H1 (cell line): Measurements from ENCODE around the gene MIS18A. TPM values are rescaled to one million over a fixed set of nuclear protein-coding genes. Genes with fewer than 3 reads are reported as not detected.

ENCODE experiments used
- CBX5 ChIP-seq: fragments of 300-800, 300-1000 bp; sonication (generic); IDR thresholded peaks from 2 replicates; pipeline ENCODE4 v1.7.1; 2016; ENCODE audit warnings: antibody characterized with exemption, low read length, low read depth
- CEBPB ChIP-seq: IDR thresholded peaks from 2 replicates; pipeline ENCODE4 v1.6.1; 2012; ENCODE audit warnings: low read depth, low read length
- CHD1 ChIP-seq: IDR thresholded peaks from 2 replicates; pipeline ENCODE4 v1.6.1; 2012; ENCODE audit warnings: low read depth, low read length, improper control_type of control experiment
- GABPA ChIP-seq: IDR thresholded peaks from 2 replicates; pipeline ENCODE4 v1.6.1; 2011; ENCODE audit warnings: mild to moderate bottlenecking, low read length, moderate library complexity, borderline replicate concordance; ENCODE audit not compliant: insufficient read depth
- KDM5A ChIP-seq: fragments of 200-600 bp; IDR thresholded peaks from 2 replicates; pipeline ENCODE4 v1.7.1; 2012; ENCODE audit warnings: mild to moderate bottlenecking, low read length, inconsistent platforms, mixed read lengths
- MAFK ChIP-seq: IDR thresholded peaks from 2 replicates; pipeline ENCODE4 v1.6.1; 2012; ENCODE audit warnings: low read depth, mild to moderate bottlenecking, improper control_type of control experiment, low read length
- SUZ12 ChIP-seq: fragments of 200-600 bp; sonication (generic); IDR thresholded peaks from 2 replicates; pipeline ENCODE4 v1.6.1; 2012; ENCODE audit warnings: mild to moderate bottlenecking, inconsistent platforms, low read length, moderate library complexity, mixed read lengths
- USF2 ChIP-seq: IDR thresholded peaks from 2 replicates; pipeline ENCODE4 v1.6.1; 2011; ENCODE audit warnings: low read length, improper control_type of control experiment
- ZNF274 ChIP-seq: IDR thresholded peaks from 2 replicates; pipeline ENCODE4 v1.7.0; 2012; ENCODE audit warnings: low read length, borderline replicate concordance; ENCODE audit errors: extremely low read depth
- polyA plus RNA-seq, 7 experiments: library from polyadenylated mRNA; depleted of rRNA in 3 of 7; stranded (reverse) in 5 of 7; unstranded in 2 of 7; fragments of >200 nt in 5 of 7; fragments of 200-250 nt in 2 of 7; gene quantifications; 1 replicate in 5 of 7; 2 replicates in 1 of 7; 4 replicates in 1 of 7; pipeline versions ENCODE4 v1.2.1 to v1.2.3, GENCODE V29; 2011 to 2013; ENCODE audit warnings: missing spikeins in 2 of 7, mixed read lengths in 2 of 7
- total RNA-seq: library from RNA; stranded (reverse); fragmentation: NEBNext Ultra II Directional; extraction: Animal tissue kit (Norgen Biotek cat#: 25700); gene quantifications from 2 replicates; pipeline ENCODE4 v1.2.1, GENCODE V29; 2021
- TF ChIP-seq, protein P1 (sequence below): IDR thresholded peaks from 2 replicates; pipeline ENCODE4 v1.6.1; 2012; ENCODE audit warnings: low read length, inconsistent platforms
- TF ChIP-seq, protein P2 (sequence below): IDR thresholded peaks from 2 replicates; pipeline ENCODE4 v1.6.1; 2011; ENCODE audit warnings: low read depth, mild to moderate bottlenecking, low read length; ENCODE audit not compliant: insufficient read depth

The MIS18A gene
- total and polyA plus RNA-seq, 2 of the 8 experiments (the other 6 are each of a cell fraction or from before 2014, with no cell fraction given) = 28.9 to 53.0 TPM

- TF ChIP-seq, protein P1, sequence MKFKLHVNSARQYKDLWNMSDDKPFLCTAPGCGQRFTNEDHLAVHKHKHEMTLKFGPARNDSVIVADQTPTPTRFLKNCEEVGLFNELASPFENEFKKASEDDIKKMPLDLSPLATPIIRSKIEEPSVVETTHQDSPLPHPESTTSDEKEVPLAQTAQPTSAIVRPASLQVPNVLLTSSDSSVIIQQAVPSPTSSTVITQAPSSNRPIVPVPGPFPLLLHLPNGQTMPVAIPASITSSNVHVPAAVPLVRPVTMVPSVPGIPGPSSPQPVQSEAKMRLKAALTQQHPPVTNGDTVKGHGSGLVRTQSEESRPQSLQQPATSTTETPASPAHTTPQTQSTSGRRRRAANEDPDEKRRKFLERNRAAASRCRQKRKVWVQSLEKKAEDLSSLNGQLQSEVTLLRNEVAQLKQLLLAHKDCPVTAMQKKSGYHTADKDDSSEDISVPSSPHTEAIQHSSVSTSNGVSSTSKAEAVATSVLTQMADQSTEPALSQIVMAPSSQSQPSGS = no peak
- TF ChIP-seq USF2 (no peak), MAFK (no peak), CBX5 (no peak), ZNF274 (no peak), KDM5A (no peak), GABPA (no peak), CEBPB (no peak), CHD1 (no peak), SUZ12 (no peak)
- TF ChIP-seq, protein P2, sequence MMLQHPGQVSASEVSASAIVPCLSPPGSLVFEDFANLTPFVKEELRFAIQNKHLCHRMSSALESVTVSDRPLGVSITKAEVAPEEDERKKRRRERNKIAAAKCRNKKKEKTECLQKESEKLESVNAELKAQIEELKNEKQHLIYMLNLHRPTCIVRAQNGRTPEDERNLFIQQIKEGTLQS = no peak
Observed at GRCh38 chr21:32240851-32241687, 37.8 kb downstream of the MIS18A start (continued).
